ENCODE measurements around the gene POLR3A. TPM values are rescaled to one million over a fixed set of nuclear protein-coding genes. Genes with fewer than 3 reads are reported as not detected.

The POLR3A gene
- total and polyA plus RNA-seq, 2 of the 13 experiments (the other 11 are each of a cell fraction or from before 2014, with no cell fraction given) = 13.6 to 19.2 TPM

DNA sequence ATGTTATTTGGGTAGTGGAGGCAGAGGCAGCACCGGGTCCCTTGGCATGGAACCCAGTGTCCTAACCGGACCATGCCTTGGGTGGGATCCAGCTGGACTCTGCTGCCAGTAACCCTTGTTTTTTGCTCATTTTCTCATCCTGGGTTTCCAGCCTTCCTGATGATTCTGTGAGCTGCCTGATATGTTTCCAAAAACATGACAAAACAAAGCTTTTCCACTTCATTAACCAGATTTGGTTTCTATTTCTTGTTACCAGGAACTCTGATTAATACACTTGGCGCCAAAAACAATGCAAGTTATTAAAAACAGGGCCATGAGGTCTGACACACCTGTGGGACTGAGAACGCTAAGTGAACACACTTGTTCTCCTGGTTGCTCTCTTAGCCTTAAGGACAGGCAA, 69.9 kb downstream of the POLR3A start:
- H3K9ac ChIP-seq (ENCODE audit: insufficient read depth, low read depth, low read length) = no peak overlapping the region
- H4K20me1 ChIP-seq (ENCODE audit: insufficient read depth, low read length) = no peaks in the 10 kb centered on the region
- no TSS peak for BruUV-seq (replicated peaks)
- FAIRE-seq = no peak
- no peak for ATAC-seq
- no peak for TF ChIP-seq CAMTA2 (CRISPR knock-in tag; IDR thresholded peaks at IDR 0.05; ENCODE audit: borderline replicate concordance)
- no peak for TF ChIP-seq ZBTB8A (CRISPR knock-in tag; IDR thresholded peaks at IDR 0.05; ENCODE audit: borderline replicate concordance, low read depth)
- TF ChIP-seq, protein P1, sequence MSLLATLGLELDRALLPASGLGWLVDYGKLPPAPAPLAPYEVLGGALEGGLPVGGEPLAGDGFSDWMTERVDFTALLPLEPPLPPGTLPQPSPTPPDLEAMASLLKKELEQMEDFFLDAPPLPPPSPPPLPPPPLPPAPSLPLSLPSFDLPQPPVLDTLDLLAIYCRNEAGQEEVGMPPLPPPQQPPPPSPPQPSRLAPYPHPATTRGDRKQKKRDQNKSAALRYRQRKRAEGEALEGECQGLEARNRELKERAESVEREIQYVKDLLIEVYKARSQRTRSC (CRISPR knock-in tag; IDR thresholded peaks at IDR 0.05; ENCODE audit: low read depth) = no peak
- TF ChIP-seq NFE2 (CRISPR knock-in tag; IDR thresholded peaks at IDR 0.05) = no peak
- TF ChIP-seq CENPT (CRISPR knock-in tag; IDR thresholded peaks at IDR 0.05; ENCODE audit: low read depth) = no peak
- no peak overlapping the region for H2AFZ ChIP-seq (ENCODE audit: low read length)
- peaks cover 7% of the 10 kb centered on the region; the same call in 1 of the 2 replicates for H3K9me3 ChIP-seq (ENCODE audit: low read length)
- in situ Hi-C loops (cut with HindIII; ENCODE audit: extremely low pct_ligation_motif_present, low pct_unique_long_range_greater_than_20kb) (no loop called here), intact Hi-C loops (cut with micrococcal nuclease; ENCODE audit: unreplicated experiment) (no loop called here)
- no peak for DNase-seq (ENCODE audit: low spot score)
- no peak overlapping the region for H3K4me3 ChIP-seq (replicated peaks in 1 of 3; ENCODE audit: insufficient read depth in 1 of 3, low read depth in 2 of 3, low read length in 3 of 3)
- no peaks in the 10 kb centered on the region for H3K79me2 ChIP-seq (ENCODE audit: insufficient read depth, low read length)
- H3K27ac ChIP-seq (ENCODE audit: extremely low read length, insufficient read depth, low read length) = no peak overlapping the region
- H3K27me3 ChIP-seq (ENCODE audit: control insufficient read depth in 1 of 2, insufficient read depth in 2 of 2, low read length in 2 of 2) = no peaks in the 10 kb centered on the region
- H3K36me3 ChIP-seq (replicated peaks in 1 of 2; ENCODE audit: control insufficient read depth in 1 of 2, insufficient read depth in 2 of 2, low read length in 2 of 2) = no peaks in the 10 kb centered on the region
- ChIA-PET CTCF (ENCODE audit: low intra/inter-chr PET ratio, low total read pairs) (no interaction called here), POLR2A (no interaction called here)
- no peak overlapping the region for H3K4me2 ChIP-seq (ENCODE audit: low read depth, low read length)
- WGBS (ENCODE audit: low lambda C conversion rate) = 26% methylated on average over 4 of the region's 4 CpGs
- H3K4me1 ChIP-seq (ENCODE audit: insufficient read depth, low read length) = peaks cover 20% of the 10 kb centered on the region; the same call in 1 of the 2 replicates

DNA sequence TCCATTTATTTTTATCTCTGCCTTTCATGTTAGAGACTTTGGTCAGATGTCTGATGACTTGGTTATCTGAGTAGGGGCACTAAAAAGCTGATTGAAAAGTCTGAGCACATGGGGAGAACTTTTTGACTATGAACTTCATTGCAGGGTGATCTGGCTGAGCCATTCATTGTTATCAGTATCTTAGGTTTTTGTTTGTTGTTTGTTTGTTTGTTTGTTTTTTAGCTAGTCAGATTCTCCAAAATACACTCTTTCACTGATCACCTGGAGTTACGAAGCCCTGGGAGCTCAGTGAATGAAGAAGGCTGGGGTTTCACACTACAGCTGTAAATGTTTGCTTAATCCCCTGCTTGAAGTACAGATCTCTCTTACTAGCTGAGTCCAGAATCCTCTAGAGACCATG, 74.2 kb downstream of the POLR3A start:
- ATAC-seq (no peak), FAIRE-seq (no peak), DNase-seq (ENCODE audit: low spot score) (no peak)
- no TSS peak for BruUV-seq (replicated peaks)
- Histone ChIP-seq H3K9ac (ENCODE audit: insufficient read depth, low read depth, low read length) (no peak overlapping the region), H4K20me1 (ENCODE audit: insufficient read depth, low read length) (no peaks in the 10 kb centered on the region), H3K27me3 (ENCODE audit: control insufficient read depth in 1 of 2, insufficient read depth in 2 of 2, low read length in 2 of 2) (no peaks in the 10 kb centered on the region), H3K4me2 (ENCODE audit: low read depth, low read length) (no peak overlapping the region), H3K4me1 (ENCODE audit: insufficient read depth, low read length) (0 out of 2 replicates have a peak, but pooled peaks cover 11% of the 10 kb centered on the region), H3K27ac (ENCODE audit: extremely low read length, insufficient read depth, low read length) (no peak overlapping the region), H3K4me3 (replicated peaks in 1 of 3; ENCODE audit: insufficient read depth in 1 of 3, low read depth in 2 of 3, low read length in 3 of 3) (no peak overlapping the region), H3K79me2 (ENCODE audit: insufficient read depth, low read length) (no peaks in the 10 kb centered on the region), H3K9me3 (ENCODE audit: low read length) (peaks cover 18% of the 10 kb centered on the region), H3K36me3 (replicated peaks in 1 of 2; ENCODE audit: control insufficient read depth in 1 of 2, insufficient read depth in 2 of 2, low read length in 2 of 2) (no peaks in the 10 kb centered on the region), H2AFZ (ENCODE audit: low read length) (no peak overlapping the region)
- POLR2A ChIA-PET = no interaction called here
- TF ChIP-seq, protein P2, sequence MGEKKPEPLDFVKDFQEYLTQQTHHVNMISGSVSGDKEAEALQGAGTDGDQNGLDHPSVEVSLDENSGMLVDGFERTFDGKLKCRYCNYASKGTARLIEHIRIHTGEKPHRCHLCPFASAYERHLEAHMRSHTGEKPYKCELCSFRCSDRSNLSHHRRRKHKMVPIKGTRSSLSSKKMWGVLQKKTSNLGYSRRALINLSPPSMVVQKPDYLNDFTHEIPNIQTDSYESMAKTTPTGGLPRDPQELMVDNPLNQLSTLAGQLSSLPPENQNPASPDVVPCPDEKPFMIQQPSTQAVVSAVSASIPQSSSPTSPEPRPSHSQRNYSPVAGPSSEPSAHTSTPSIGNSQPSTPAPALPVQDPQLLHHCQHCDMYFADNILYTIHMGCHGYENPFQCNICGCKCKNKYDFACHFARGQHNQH (CRISPR knock-in tag; IDR thresholded peaks at IDR 0.05) = no peak
- no peak for TF ChIP-seq ATM (IDR thresholded peaks at IDR 0.05; ENCODE audit: borderline replicate concordance)
- no peak for TF ChIP-seq ZMYM2 (CRISPR knock-in tag; IDR thresholded peaks at IDR 0.05)
- no peak for TF ChIP-seq KDM5B (CRISPR knock-in tag; IDR thresholded peaks at IDR 0.05; ENCODE audit: borderline replicate concordance)
- TF ChIP-seq DNMT1 (CRISPR knock-in tag; IDR thresholded peaks at IDR 0.05) = no peak
- TF ChIP-seq RBM39 (IDR thresholded peaks at IDR 0.05; ENCODE audit: low read depth, low read length, poor library complexity, severe bottlenecking) = no peak
- TF ChIP-seq, protein P3, sequence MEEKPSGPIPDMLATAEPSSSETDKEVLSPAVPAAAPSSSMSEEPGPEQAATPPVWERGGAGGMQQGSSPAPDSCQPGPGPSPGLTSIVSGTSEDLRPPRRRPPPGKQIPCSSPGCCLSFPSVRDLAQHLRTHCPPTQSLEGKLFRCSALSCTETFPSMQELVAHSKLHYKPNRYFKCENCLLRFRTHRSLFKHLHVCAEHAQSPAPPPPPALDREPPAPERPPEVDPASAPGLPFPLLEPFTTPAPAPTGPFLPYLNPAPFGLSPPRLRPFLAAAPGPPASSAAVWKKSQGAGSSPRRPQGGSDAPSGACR (CRISPR knock-in tag; IDR thresholded peaks at IDR 0.05) = no peak
- no peak for TF ChIP-seq CHD2 (IDR thresholded peaks at IDR 0.05; ENCODE audit: low read depth, low read length)
- WGBS (ENCODE audit: low lambda C conversion rate) = 24% methylated on average over 1 of the region's 1 CpG
- in situ Hi-C loops (cut with HindIII; ENCODE audit: extremely low pct_ligation_motif_present, low pct_unique_long_range_greater_than_20kb) = no loop called here
- intact Hi-C loops (cut with micrococcal nuclease; ENCODE audit: unreplicated experiment) = no loop called here
- CTCF ChIA-PET (ENCODE audit: low intra/inter-chr PET ratio, low total read pairs) = no interaction called here
